Cortex of kidney (tissue), 1 donor: Measurements from ENCODE around the gene B3GNT3.

ENCODE experiments used
- DNase-seq: peaks from one replicate; lab custom pipeline; 2025; lab: John Stamatoyannopoulos, UW

Gene B3GNT3

GRCh38 chr19:17860993-17861360, 66.0 kb downstream of the B3GNT3 start:
- no peak for DNase-seq

- no peak for DNase-seq
Observed at GRCh38 chr19:17861542-17862402, 66.8 kb downstream of the B3GNT3 start.

- no peak for DNase-seq
Observed at GRCh38 chr19:17862711-17863519, 68.0 kb downstream of the B3GNT3 start.
